Measurements from ENCODE around the gene MED20.
A peak's percentile ranks its signal among the peaks of the same experiment; 100 is the strongest.

The MED20 gene

DNA sequence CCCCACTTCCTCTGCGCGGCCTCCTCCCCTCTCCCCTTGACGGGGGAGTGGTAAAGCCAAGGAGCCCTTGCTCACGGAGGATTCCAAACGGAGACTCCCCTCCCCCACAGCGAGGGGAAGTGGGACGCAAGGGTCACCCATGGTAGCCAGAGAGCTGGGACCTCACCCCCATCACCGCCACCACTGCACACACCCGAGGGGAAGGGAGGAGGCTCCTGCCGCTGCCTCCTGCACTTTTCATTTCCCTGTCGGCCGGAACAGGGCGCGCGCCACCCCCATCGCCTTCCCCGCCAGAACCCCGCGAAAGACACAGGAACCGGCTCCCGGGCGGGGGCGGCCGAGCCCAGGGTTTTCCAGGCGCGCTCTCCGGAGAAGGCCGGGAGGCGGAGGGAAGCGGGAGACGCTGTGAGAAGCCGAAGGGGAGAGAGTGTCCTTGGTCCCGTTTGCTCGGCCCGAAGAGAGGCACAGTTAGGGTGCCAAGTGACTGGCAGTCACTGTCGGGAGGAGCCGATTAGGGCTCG, 19.9 kb upstream of the MED20 start:
- DNase-seq = peak; percentile 56

DNA sequence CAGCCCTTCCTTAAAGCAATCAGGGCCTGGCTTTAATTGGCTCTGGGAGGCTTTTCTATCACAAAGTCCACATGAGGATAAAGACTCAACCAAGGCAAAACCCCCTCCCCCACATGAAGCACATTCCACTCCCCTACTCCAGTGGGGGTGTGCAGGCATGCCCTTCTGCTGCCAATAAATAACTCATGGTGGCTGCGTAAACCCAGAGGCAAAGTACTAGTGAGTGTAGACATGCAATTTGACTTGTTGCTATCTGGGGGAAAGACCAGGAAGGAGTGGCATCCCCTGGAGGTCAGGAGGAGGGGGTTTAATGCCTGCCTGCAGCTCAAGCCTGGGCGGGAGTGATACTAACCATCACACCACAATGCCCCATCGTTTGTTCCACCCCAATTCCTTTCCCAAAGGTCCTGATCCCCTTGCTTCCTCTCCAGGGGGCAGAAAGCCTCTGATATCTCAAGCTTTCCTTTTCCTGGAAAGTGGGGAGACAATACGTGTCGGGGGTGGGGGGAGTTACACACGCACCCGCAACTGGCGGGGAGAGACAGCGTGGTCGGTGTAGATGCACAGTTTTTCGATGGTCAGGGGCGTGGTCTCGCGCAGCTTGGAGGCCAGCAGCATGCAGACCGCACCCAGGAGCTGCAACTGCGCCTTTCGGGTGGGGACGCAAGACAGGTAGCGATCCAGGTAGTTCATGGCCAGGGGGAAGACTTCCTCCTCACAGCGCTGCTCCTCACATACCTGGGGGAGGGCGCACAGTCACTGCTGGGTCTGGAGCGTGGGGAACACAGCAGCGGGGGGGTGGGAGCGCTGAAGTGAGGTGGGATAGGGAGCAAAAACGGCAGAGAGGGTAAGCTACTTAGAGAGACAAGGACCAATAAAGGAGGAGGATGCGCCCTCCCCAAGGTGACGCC, 19.2 kb upstream of the MED20 start:
- no peak for DNase-seq

DNA sequence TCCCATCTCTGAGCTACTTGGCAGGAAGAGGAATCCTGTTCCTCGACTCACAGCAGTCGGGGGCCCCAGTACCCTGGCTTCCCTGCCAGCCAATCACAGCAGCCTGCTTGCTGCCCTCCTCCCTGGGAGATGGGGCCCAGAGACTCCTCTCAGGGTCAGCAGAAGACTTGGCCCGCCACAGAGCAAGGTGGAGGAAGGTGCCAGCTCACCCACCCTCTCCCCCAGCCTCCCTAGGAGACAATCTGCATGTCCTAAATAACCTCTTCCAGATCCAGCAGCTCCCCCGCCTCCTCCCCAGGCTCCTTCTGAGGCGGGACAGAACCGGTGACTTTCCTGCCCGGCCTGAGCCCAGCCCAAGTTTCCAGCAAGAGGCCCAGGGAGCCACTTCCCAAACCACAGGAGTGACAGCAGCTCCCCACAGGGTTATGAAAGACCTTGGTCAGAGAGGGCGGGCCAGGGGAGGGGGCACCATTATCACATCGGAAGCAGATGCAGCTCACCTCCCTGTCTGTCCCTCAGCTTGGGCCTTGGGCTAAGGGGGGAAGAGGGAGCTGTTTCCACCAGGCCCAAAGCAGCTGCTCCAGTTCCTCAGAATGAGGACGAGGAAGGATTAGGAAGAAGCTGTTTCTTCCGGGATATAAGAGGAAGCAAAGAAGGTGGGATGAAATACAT, 18.4 kb upstream of the MED20 start:
- DNase-seq = peak; percentile 29

DNA sequence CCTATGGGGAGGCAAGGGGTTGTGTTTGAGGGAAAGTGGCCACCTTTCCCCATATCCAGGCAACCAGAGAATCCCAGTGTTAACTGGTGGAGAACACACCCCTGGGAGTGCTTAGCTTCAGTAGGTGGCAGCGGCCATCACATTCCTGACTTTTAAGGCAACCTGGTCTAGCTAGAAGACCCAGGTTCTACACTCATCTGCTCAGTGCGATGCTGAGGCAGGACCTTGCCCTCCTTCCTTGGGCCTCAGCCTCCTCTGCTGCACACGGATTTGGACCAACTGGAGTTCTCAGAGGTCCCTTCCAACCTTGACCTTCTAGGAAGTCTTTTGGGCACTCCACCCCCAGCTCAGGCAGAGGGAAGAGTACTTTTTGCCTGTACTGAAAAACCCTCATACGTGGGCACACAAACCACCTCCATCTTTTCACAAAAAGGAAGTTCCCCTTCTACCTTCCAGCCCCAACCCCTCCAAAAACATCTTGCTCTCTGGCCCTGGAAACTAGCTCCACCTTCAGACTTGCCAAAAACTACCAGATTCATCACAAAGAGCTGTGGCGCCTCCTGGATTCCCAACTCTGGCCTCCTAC, 17.7 kb upstream of the MED20 start:
- DNase-seq = no peak

DNA sequence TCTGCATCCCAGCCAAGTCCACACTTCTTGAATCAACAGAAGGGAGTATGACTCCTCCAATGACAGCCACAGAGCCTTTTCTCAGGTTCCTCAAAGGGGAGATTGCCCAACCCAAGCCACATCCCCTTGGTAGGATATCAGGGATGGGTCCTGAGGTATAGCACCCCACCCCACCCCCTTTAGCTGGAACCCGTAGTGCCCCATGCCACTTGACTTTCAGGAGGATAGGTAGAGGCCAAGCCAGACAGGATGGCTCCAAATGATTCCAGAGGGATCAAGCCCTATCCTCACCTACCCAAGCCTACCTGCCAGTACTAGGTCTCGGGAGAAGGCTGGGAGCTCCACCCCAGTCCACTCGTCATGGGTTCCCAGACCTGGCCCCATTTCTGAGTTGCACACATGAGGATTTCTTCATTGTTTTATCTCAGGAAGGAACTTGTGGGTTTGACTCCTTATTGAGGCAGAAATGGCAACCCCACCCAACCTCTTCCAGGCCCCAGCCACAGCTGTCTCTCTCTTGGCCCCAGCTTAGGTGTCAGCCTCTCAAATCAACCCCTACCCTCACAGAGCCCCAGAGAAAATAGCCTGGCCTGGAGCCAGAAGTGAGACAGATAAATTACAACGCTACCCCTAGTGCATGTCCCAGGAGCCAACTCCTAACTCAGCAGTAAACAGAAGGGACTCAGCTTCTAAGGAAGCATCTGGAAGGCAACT, 17.1 kb upstream of the MED20 start:
- peak; percentile 70 for DNase-seq

DNA sequence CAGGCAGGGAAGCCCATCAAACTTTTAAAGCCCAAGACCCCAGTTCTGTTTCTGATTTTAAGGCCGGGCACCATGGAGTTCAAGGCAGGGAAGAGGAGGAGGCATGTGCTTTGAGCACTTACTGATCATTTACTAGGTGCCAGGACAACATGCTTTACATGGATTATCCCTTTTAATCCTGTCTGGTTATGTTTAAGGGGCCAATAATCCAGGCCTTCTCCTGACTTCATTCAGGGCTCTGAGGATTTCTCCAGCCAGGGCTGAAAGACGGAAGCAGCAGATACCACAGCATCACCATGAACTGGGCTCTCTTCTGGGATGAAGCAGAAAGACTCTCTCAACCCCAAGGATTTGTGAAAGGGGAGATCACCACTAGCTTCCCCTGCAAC, 16.5 kb upstream of the MED20 start:
- no peak for DNase-seq

DNA sequence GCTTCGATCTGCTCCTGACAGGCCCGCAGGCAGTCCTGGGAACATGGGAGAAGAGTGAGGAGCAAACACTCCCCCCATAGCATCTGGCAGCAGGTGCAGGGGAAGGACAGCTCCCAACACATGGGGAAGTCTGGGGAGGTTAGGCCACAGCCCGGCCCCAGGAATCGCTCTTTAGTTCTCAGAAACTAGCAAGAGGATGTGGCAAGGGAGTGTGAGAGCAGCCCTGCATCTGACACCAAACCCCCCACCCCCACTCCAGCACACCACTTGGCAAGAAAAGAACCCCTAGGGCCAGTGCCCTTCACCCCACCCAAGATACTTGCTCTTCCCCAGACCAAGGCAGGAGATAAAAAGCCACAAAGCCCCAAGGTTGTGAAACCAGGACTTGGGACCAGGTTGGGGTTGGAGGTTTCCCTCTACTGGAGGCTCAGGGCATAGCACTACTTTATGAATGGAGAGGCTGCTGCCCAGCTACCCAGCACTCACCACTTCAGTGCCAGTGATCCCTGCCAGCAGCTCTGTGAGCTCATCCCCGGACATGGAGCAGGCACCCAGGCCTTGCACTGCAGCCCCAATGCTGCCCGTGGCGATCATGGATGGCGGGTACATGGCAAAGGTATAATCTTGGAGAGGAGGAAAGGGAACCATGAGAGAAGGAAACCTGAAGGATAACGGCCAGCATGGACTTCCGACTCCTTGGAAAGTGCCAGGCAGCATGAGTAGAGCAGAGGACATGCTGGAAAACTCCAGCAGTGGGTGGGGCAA, 15.3 kb upstream of the MED20 start:
- DNase-seq = peak; percentile 91

DNA sequence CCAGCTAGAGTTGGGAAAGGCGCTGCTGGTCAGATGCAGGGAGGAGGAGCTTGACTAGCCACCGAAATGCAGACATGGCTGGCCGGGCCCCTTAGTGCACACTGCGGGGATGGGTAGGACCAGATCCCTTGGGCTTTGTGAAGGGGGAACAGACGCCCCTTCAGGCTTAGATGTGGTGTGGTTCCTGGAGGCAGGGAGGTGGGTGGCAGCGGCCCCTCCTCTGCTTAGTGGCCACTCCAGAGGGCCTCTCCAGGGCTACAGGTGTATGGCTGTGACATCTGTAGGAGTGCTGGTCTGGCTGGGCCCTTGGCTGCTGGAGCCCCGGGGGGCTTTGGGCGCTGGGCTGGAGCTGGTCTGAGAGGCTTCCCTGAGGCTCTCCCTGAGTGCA, 14.7 kb upstream of the MED20 start:
- DNase-seq = no peak

DNA sequence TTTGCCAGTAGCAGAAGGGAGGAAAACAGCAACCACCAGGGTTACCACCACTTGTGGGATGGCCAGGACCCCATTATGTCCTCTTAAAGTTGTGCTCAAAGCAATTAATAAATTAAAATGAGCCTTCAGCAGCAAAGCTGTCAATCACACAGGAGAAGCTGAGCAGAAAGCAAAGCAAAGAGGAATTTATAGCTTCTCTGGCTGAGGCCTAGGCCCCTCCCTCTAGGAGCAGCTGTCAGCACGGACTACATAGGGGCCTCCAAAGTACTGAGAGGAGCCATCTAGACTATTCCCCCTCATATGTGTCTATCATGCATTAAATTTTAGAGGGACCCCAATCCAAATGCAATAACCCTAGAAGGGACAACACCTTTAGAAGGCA, 14.2 kb upstream of the MED20 start:
- DNase-seq = no peak

DNA sequence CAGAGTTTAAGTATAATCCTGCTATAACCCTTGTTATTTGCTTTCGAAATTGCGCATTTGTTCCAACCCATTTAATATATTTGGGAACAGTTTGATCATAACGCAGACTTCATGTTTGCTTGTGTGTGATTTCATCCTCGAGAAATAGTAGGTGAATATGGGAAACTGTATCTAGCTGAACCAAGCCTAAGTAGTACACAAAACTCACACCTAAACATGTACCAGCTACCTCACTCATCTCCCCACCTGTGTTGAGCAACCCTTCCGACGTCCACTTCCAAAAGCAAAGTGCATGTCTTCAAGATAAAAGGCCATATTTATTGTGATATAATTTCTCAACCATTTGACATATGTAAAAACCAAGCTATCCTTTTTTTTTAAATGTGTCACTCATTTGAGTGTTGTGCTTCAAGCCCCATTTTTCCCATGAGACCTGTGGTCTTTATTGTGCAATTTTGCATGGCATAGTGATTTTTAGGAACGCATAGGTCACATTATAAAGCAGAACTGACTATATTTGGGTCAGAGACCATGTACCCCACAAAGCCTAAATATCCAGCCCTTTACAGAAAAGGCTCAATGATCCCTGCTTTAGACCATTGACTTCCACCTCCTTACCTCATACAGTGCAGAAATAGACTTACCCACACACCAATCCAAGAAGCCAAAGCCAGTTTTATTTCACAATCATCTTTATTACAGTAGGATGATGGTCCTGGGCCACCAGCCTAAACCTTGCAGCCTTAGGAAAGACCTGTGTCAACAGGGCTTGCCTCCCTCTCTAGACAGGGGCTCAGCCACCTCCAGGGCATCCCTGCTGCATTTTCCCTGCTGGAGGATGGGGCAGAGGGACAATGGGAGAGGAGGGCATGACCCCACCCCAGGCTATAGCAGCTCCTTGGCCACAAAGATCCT, 13.6 kb upstream of the MED20 start:
- no peak for DNase-seq

DNA sequence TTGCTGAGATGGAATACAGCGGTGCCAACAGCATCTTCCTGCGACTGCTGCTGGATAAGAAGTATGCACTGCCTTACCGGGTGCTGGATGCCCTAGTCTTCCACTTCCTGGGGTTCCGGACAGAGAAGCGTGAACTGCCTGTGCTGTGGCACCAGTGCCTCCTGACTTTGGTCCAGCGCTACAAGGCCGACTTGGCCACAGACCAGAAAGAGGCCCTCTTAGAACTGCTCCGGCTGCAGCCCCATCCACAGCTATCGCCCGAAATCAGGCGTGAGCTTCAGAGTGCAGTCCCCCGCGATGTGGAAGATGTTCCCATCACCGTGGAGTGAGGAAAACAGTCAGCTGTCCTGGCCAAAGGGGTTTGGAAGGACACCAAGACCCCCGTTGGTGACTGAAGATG, 11.4 kb upstream of the MED20 start:
- DNase-seq = no peak

DNA sequence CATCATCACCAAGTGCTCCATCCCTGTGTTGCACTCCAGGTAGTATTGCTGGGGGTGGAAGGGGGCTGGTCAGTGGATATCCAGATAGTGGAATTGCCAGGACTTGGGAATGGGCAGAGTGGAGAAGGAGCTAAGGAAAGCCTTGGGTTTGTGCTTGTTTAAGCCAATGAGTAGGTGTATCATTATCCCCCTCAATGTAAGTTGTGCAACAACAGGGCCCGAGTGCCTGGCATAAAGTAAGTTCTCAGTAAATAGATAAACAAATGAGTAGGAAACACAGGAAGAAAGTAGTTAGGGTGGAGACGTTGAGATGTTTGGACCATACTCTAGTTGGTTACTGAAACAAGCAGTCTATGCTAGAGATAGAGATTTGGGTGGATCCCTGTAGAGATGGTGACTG, 10.9 kb upstream of the MED20 start:
- no peak for DNase-seq

DNA sequence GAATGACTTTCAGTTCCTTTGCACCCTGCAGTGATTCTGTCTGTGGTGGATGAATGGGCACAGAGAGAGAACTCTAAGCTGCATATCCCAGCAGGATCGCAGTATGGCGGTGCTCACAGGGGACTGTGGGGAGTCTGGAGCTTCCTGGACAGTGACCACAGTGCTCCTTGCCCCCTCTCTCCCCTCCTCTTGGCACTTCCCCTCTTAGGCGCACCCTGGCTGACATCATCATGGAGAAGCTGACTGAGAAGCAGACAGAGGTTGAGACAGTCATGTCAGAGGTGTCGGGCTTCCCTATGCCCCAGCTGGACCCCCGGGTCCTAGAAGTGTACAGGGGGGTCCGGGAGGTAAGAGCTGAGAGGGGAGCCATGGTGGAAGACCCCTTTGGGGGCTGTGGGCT, 9.0 kb upstream of the MED20 start:
- DNase-seq = no peak

DNA sequence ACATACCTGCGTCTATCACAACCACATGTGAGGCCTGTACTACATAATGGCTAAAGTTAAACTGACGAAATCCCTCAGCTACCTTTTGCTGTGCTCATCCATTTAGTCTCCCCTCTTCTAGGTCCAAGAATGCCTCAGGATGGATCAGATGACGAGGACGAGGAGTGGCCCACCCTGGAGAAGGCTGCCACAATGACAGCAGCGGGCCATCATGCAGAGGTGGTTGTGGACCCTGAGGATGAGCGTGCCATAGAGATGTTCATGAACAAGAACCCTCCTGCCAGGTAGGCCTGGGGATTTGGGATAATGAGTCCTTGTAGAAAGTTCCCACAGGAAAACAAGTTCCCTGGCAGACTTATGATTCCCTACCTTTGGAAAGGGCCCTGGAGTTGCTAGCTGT, 6.3 kb upstream of the MED20 start:
- no peak for DNase-seq

DNA sequence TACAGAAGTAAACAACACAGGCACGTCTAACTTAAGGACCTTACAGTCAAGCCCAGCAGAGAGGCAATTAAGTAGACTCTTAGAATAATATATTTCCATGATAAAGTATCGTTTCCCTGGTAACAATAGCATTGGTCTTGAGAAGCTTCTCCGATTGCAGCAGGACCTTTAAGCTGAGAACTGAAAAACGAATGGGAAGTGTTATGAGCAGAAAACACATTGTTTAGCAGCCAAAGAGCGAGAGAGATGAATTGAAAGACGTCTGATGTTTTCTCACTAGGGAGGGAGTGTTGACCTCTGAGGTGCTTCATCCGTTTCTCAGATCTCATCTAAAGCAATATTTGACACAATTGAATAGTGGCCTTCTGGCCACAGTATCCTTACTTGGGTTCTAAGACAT, 1.2 kb upstream of the MED20 start:
- no peak for DNase-seq

DNA sequence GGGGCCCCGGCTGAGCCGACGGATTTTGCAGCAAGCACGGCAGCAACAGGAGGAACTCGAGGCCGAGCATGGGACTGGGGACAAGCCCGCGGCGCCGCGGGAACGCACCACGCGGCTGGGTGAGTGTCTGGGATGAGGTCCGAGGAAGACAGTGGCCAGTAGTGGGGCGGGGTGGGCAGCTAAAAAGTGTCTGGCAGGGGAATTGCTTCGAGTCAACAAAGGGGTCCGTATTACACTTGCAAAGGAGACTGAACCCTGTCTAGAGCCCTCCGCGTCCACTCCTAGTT, 716 bp upstream of the MED20 start:
- DNase-seq = no peak

DNA sequence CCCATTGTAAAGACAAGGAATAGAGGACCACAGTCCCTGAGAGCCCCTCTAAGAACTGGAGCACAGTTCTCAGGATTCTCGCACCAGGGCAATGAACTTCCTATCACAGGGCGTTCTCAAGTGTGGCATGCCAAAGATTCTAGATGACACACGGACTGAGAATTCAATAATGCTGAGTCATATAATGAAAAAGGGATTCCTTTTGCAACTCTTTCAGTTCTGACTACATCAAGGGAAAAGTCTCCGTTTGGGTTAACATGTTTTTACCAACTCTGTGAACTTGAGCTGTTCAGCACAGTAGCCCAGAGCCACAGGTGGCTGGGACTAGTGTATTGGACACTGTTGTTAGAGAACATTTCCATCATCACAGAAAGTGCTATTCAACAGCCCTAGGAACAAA, 3.4 kb downstream of the MED20 start:
- no peak for DNase-seq

DNA sequence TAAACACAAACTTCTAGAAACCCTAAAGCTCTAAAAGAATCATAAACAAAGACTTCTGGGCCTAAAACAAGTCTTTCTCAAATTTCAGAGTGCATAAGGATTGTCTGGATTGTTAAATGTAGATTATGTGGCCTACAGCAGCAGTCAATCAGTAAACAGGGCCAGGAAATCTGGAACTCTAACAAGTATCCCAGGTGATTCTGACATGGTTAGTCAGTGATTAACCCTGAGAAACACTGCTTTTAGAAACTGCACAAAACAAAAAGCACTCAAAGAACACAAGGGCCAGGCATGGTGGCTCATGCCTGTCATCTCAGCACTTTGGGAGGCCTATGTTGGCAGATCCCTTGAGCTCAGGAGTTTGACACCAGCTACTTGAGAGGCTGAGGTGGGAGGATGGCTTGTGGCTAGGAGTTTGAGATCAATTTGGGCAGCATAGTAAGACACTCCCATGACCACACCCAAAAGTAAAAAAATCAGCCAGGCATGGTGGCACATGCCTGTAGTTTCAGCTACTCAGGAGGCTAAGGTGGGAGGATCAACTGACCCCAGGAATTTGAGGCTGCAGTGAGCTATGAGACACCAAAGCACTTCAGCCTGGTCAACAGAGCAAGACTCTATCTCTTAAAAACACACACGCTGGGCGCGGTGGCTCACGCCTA, 5.9 kb downstream of the MED20 start:
- no peak for DNase-seq

DNA sequence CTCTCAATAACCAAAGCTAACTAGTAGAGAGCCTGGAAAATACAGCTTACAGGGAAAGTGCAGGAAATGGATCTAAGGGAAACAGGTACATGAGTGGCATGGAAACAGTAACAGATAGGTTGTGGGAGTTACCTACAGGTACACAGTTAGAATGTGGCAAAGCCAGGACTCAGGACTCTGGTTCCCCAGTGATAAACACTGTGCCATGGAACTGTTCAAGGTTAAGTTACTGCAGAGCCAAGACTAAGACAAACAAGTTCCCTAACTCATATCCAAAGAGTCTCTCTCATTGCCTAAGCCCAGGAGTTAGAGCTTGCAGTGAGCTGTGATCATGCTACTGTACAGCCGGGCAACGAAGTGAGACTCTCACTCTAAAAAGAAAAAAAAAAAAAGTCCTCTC, 6.6 kb downstream of the MED20 start:
- DNase-seq = no peak

DNA sequence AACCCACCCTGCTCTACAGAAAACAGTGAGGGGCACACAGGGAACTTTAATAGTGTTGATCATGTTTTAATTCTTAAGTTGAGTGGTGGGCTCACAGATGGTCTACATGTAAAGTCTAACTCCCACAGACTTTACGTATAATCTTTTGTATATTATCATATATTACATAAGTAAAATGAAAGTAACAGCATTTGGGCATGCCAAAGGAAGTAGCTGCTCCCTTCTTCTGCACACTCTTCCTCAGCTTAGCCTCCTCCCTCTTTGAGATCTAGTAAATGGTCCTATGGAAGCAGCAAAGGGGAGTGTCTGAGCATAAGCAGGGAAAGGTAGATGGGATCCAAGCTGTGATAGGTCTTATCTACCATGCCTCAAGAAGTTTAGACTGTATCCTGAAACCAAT, 11.2 kb downstream of the MED20 start:
- no peak for DNase-seq

DNA sequence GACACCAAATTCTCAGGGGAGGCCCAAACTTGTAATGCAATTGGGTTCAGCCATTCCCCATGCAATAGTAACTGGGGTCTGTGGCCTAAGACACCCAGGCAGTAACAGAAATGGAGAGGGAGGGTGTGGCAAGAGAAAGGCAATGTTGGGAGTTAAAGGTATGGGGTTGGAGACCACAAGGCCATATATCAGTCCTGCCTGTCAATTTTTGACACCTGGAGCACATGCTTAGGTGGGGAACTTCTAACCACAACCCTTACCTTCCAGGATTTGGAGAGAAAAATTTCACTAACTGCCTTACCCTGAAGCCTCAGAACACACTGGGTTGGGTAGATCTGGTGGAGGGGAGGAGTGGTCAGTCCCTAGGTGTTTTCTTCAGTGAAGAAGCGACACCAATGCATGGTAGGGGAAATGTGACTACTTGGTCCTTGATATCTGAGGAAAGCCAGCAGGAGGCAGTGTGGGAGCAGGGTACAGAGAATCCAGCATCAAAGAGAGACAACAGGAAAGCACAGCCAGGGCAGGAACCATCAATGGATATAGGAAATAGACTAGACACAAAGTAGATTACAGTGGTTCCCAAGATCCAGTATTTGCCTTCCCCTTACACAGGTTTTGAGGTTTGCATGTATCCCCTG, 18.9 kb downstream of the MED20 start:
- DNase-seq = peak; percentile 74
